ENCODE data around the gene SLC22A9.

SLC22A9 gene

DNA sequence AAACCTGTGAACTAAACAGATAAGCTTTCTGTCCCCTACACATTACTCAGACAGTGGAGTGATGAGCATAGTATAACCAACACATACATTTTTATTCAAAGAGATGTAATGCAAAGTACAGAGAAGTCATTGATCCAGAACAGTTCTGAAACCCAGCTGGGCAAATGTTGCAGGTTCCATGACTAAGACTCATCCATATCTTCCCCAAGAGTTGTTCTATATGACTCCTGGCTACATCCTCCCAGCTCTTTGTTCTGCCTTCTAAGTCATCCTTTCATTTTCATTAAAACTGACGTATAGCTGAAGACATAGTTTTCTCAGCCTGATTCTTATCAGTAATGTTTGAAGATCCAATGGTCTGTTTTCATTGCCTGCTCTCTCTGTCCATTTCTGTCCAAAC lies 74.1 kb downstream of the SLC22A9 start:
- Histone ChIP-seq H3K4me1 (ENCODE audit: control insufficient read depth in 5 of 5, insufficient read depth in 5 of 5, low read length in 5 of 5) (no peaks in the 10 kb centered on the region), H3K27ac (ENCODE audit: low read depth, low read length) (no peak overlapping the region), H3K27me3 (ENCODE audit: control insufficient read depth in 5 of 5, insufficient read depth in 4 of 5, low read length in 5 of 5) (no peaks in the 10 kb centered on the region), H3K9me3 (ENCODE audit: control insufficient read depth in 5 of 5, low read length in 5 of 5) (peaks cover 0 to 3% (median 0%) of the 10 kb centered on the region in 5 donors), H3K9ac (ENCODE audit: low read length in 5 of 5) (no peak overlapping the region), H3K36me3 (ENCODE audit: control insufficient read depth in 5 of 5, insufficient read depth in 5 of 5, low read length in 5 of 5) (no peaks in the 10 kb centered on the region), H3K4me3 (ENCODE audit: low read depth in 1 of 5, low read length in 5 of 5) (no peak overlapping the region)

DNA sequence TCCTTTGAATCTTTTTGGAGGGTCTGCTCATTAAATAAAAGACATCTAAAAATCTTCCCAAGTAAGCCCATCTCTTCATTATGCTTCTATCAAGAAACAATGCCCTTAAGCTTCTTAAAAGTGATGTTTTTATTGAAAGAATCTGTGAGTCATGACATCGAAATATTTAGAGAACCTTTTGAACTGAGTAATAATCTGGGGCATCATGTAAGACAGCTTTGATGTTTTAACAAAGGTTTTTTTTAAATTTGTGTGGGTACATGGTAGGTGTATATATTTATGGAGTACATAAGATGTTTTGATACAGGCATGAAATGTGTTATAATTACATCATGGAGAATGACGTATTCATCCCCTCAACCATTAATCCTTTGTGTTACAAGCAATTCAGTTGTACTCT lies 74.6 kb downstream of the SLC22A9 start:
- H3K27me3 ChIP-seq (ENCODE audit: control insufficient read depth in 5 of 5, insufficient read depth in 4 of 5, low read length in 5 of 5): no peaks in the 10 kb centered on the region
- H3K4me1 ChIP-seq (ENCODE audit: control insufficient read depth in 5 of 5, insufficient read depth in 5 of 5, low read length in 5 of 5): no peaks in the 10 kb centered on the region
- H3K4me3 ChIP-seq (ENCODE audit: low read depth in 1 of 5, low read length in 5 of 5): no peak overlapping the region
- H3K27ac ChIP-seq (ENCODE audit: low read depth, low read length): no peak overlapping the region
- peaks cover 0 to 3% (median 0%) of the 10 kb centered on the region in 5 donors for H3K9me3 ChIP-seq (ENCODE audit: control insufficient read depth in 5 of 5, low read length in 5 of 5)
- no peak overlapping the region for H3K9ac ChIP-seq (ENCODE audit: low read length in 5 of 5)
- H3K36me3 ChIP-seq (ENCODE audit: control insufficient read depth in 5 of 5, insufficient read depth in 5 of 5, low read length in 5 of 5): no peaks in the 10 kb centered on the region

DNA sequence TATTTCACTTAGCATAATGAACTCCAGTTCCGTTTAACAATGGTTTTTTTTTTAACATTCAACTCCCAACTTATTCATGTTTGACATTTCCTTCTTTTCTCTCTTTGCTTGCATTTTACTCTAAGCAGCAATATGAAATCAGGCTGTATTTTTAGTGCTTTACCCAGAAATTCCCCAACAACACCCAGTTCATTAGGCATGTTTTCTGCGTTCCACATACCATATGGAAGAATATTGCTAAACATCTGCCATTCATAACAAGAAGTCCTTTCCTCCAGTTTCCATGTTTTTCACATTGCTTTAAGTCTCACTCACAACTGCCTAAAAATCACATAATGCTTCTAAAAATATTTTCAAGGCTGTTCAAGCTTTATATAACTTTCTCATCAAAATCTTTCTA lies 75.5 kb downstream of the SLC22A9 start:
- Histone ChIP-seq H3K4me1 (ENCODE audit: control insufficient read depth in 5 of 5, insufficient read depth in 5 of 5, low read length in 5 of 5) (no peaks in the 10 kb centered on the region), H3K9me3 (ENCODE audit: control insufficient read depth in 5 of 5, low read length in 5 of 5) (peaks cover 0 to 3% (median 0%) of the 10 kb centered on the region in 5 donors), H3K27me3 (ENCODE audit: control insufficient read depth in 5 of 5, insufficient read depth in 4 of 5, low read length in 5 of 5) (no peaks in the 10 kb centered on the region), H3K4me3 (ENCODE audit: low read depth in 1 of 5, low read length in 5 of 5) (no peak overlapping the region), H3K9ac (ENCODE audit: low read length in 5 of 5) (no peak overlapping the region), H3K27ac (ENCODE audit: low read depth, low read length) (no peak overlapping the region), H3K36me3 (ENCODE audit: control insufficient read depth in 5 of 5, insufficient read depth in 5 of 5, low read length in 5 of 5) (no peaks in the 10 kb centered on the region)

DNA sequence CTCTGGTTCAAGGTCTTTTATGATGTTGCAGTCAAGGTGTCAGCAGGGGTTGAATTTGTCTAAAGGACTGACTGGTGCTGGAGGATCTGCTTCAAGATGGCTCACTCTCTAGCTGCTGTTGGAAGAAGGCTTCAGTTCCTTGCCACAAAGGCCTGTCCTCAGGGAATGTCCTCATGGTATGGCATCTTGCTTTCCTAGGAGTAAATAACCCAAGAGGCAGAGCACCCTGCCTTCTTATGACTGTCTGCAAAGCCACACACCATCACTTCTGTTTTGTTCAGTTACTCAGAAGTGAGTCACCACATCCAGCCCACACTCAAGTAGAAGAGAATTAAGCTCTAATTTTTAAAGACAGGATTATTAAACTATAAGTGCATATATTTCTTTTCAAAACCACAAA lies 76.1 kb downstream of the SLC22A9 start:
- Histone ChIP-seq H3K9me3 (ENCODE audit: control insufficient read depth in 5 of 5, low read length in 5 of 5) (peaks cover 0 to 3% (median 0%) of the 10 kb centered on the region in 5 donors), H3K4me1 (ENCODE audit: control insufficient read depth in 5 of 5, insufficient read depth in 5 of 5, low read length in 5 of 5) (no peaks in the 10 kb centered on the region), H3K9ac (ENCODE audit: low read length in 5 of 5) (no peak overlapping the region), H3K36me3 (ENCODE audit: control insufficient read depth in 5 of 5, insufficient read depth in 5 of 5, low read length in 5 of 5) (no peaks in the 10 kb centered on the region), H3K27ac (ENCODE audit: low read depth, low read length) (no peak overlapping the region), H3K4me3 (ENCODE audit: low read depth in 1 of 5, low read length in 5 of 5) (no peak overlapping the region), H3K27me3 (ENCODE audit: control insufficient read depth in 5 of 5, insufficient read depth in 4 of 5, low read length in 5 of 5) (no peaks in the 10 kb centered on the region)

DNA sequence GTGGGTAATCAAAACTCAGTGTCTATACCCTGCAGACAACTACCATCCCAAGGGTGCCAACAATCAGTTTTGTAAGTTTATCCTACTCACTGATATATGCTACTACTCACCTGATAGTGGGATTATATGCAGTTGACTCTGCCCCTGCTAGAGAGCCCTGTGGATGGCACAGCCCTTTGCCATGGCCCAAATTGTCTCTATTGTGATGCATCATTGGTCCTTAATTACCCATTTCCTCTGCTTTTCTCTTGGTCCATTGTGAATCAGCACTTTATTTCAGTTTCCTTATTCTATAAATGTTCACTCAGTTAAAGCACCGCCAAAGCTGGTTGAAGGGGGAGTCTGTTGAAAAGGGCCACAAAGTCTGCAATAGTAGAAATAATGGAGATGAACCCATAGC lies 79.1 kb downstream of the SLC22A9 start:
- no peak overlapping the region for H3K4me3 ChIP-seq (ENCODE audit: low read depth in 1 of 5, low read length in 5 of 5)
- H3K4me1 ChIP-seq (ENCODE audit: control insufficient read depth in 5 of 5, insufficient read depth in 5 of 5, low read length in 5 of 5): no peaks in the 10 kb centered on the region
- H3K27me3 ChIP-seq (ENCODE audit: control insufficient read depth in 5 of 5, insufficient read depth in 4 of 5, low read length in 5 of 5): no peaks in the 10 kb centered on the region
- H3K36me3 ChIP-seq (ENCODE audit: control insufficient read depth in 5 of 5, insufficient read depth in 5 of 5, low read length in 5 of 5): no peaks in the 10 kb centered on the region
- no peak overlapping the region for H3K27ac ChIP-seq (ENCODE audit: low read depth, low read length)
- no peaks in the 10 kb centered on the region for H3K9me3 ChIP-seq (ENCODE audit: control insufficient read depth in 5 of 5, low read length in 5 of 5)
- no peak overlapping the region for H3K9ac ChIP-seq (ENCODE audit: low read length in 5 of 5)

DNA sequence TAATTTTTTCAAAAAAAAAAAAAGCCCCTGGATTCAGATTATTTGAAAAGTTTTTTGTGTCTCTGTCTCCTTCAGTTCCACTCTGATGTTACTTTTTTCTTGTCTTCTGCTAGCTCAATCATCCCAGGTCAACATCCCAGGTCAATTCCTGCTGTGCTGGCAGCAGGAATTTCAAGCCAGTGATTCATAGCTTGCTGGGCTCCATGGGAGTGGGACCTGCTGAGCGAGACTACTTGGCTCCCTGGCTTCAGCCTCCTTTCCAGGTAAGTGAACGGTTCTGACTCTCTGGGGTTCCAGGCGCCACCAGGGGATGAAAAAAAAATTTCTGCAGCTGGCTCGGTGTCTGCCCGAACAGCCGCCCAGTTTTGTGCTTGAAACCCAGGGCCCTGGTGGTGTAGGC lies 90.0 kb downstream of the SLC22A9 start:
- H3K9ac ChIP-seq (ENCODE audit: low read length in 5 of 5): no peak overlapping the region
- H3K4me1 ChIP-seq (ENCODE audit: control insufficient read depth in 5 of 5, insufficient read depth in 5 of 5, low read length in 5 of 5): peaks cover 0 to 4% (median 0%) of the 10 kb centered on the region in 5 donors
- H3K27ac ChIP-seq (ENCODE audit: low read depth, low read length): no peak overlapping the region
- peaks cover 2 to 28% (median 19%) of the 10 kb centered on the region in 5 donors for H3K36me3 ChIP-seq (ENCODE audit: control insufficient read depth in 5 of 5, insufficient read depth in 5 of 5, low read length in 5 of 5)
- H3K4me3 ChIP-seq (ENCODE audit: low read depth in 1 of 5, low read length in 5 of 5): no peak overlapping the region
- H3K27me3 ChIP-seq (ENCODE audit: control insufficient read depth in 5 of 5, insufficient read depth in 4 of 5, low read length in 5 of 5): no peaks in the 10 kb centered on the region
- H3K9me3 ChIP-seq (ENCODE audit: control insufficient read depth in 5 of 5, low read length in 5 of 5): no peaks in the 10 kb centered on the region

All from subcutaneous abdominal adipose tissue (tissue), 5 donors.